PC-9 (cell line): ENCODE results near the gene ARIH2.

Experiments used
- CTCF ChIP-seq: fragments of 200-600 bp; sonication (generic); conservative IDR thresholded peaks from 2 replicates; pipeline ENCODE4 v1.6.1; 2017; ENCODE audit warnings: mixed run types, antibody characterized with exemption, mild to moderate bottlenecking, moderate library complexity
- EZH2 ChIP-seq: fragments of 200-600 bp; sonication (generic); IDR thresholded peaks from 2 replicates; pipeline ENCODE4 v1.8.0; 2017; ENCODE audit warnings: antibody characterized with exemption, low read depth

GRCh38 chr3:49023775-49024174 is 105.1 kb downstream of the ARIH2 start:
- TF ChIP-seq CTCF (no peak), EZH2 (no peak)
